Astrocyte of the spinal cord (primary cell): ENCODE results near the gene SPOCK1.
A peak's percentile ranks its signal among the peaks of the same experiment; 100 is the strongest.

Experiments used
- DNase-seq: peaks from one replicate; pipeline ENCODE4 v3.0.0; 2011; ENCODE audit warnings: low read depth, low spot score
- H3K4me3 ChIP-seq: 2 replicates; pipeline ENCODE4 v1.5.1; 2011; ENCODE audit warnings: low read depth, mild to moderate bottlenecking, low read length, moderate library complexity
- in situ Hi-C: cut with HindIII; loops from 2 replicates; pipeline ENCODE4 v1.10.0; 2017; ENCODE audit warnings: low sequenced_read_pairs
- TF ChIP-seq, protein P1 (sequence below): IDR thresholded peaks from 2 replicates; pipeline ENCODE4 v1.5.1; 2012; ENCODE audit warnings: low read depth, mild to moderate bottlenecking, low read length, inconsistent platforms

The SPOCK1 gene

GRCh38 chr5:137152616-137153015 is 346.5 kb downstream of the SPOCK1 start:
- TF ChIP-seq, protein P1, sequence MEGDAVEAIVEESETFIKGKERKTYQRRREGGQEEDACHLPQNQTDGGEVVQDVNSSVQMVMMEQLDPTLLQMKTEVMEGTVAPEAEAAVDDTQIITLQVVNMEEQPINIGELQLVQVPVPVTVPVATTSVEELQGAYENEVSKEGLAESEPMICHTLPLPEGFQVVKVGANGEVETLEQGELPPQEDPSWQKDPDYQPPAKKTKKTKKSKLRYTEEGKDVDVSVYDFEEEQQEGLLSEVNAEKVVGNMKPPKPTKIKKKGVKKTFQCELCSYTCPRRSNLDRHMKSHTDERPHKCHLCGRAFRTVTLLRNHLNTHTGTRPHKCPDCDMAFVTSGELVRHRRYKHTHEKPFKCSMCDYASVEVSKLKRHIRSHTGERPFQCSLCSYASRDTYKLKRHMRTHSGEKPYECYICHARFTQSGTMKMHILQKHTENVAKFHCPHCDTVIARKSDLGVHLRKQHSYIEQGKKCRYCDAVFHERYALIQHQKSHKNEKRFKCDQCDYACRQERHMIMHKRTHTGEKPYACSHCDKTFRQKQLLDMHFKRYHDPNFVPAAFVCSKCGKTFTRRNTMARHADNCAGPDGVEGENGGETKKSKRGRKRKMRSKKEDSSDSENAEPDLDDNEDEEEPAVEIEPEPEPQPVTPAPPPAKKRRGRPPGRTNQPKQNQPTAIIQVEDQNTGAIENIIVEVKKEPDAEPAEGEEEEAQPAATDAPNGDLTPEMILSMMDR = no peak
- H3K4me3 ChIP-seq = no peak overlapping the region
- in situ Hi-C loops = no loop called here
- DNase-seq = peak; percentile 40

DNA sequence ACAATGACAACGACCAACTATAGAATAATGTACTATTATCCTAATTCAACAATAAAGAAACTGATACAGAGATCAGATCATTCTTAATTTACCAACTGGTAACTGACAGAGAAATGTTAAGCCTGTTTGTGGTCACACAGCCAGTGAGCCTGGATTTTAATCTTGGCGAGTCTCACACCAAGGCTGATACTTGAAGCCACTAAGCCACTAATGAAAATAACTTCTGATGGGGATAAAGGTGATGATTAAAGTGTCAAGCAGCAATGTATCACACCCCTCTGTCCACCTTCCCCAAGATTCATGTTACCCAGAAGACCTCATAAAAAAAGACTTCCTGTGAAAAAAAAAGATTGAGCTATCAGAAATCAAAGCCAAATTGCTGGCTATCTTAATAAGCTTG is 350.5 kb downstream of the SPOCK1 start:
- DNase-seq = no peak
- in situ Hi-C loops = no loop called here
- TF ChIP-seq, protein P1 = no peak
- H3K4me3 ChIP-seq = no peak overlapping the region

- peak; percentile 22 for DNase-seq
- TF ChIP-seq, protein P1 = no peak
- in situ Hi-C loops = no loop called here
- H3K4me3 ChIP-seq = no peak overlapping the region
Observed at GRCh38 chr5:137148159-137148558, 351.0 kb downstream of the SPOCK1 start.

DNA sequence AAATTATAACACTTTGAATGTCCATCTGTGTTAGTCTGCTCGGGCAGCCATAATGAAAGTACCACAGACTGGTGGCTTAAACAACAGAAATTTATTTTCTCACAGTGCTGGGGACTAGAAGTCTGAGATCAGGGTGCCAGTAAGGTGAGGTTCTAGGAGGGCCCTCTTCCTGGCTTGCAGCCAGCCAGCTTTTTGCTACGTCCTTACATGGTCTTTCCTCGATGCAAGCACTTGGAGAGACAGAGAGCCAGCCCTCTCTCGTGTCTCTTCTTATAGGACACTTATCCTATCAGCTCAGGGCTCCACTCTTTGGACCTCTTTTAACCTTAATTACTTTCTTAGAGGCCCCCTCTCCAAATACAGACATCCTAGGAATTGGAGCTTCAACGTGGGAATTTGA is 351.8 kb downstream of the SPOCK1 start:
- TF ChIP-seq, protein P1 = no peak
- no peak for DNase-seq
- H3K4me3 ChIP-seq = no peak overlapping the region
- in situ Hi-C loops = no loop called here

DNA sequence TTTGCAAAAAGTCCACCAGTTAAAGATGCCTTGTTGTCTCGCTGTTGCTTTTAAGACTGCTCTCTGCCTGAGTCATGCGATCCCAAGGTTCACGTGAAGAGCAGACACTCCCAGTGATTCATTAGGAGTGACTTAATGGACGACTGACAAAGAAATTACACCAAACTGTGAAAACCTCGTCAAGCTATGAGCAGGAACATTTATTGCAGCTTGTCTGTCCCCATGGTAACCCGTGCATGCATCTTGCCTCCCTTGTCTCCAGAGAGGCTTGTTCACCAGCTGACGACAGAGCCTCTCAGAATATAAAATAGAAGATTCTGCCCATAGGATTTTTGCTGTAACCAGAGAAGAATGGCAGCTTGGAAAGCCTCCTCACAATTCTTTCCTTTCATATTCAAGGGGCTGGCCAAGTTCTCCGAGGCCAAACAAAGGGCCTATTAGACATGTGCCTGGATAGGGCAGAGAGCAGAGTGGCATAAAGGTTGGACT is 352.7 kb downstream of the SPOCK1 start:
- in situ Hi-C loops = no loop called here
- TF ChIP-seq, protein P1 = no peak

GRCh38 chr5:137145721-137146120 is 353.4 kb downstream of the SPOCK1 start:
- H3K4me3 ChIP-seq = no peak overlapping the region
- TF ChIP-seq, protein P1 = no peak
- in situ Hi-C loops = no loop called here
- no peak for DNase-seq

More for the DNA sequence above, 352.7 kb downstream of the SPOCK1 start:
- no peak overlapping the region for H3K4me3 ChIP-seq
- peak; percentile 95 for DNase-seq

DNA sequence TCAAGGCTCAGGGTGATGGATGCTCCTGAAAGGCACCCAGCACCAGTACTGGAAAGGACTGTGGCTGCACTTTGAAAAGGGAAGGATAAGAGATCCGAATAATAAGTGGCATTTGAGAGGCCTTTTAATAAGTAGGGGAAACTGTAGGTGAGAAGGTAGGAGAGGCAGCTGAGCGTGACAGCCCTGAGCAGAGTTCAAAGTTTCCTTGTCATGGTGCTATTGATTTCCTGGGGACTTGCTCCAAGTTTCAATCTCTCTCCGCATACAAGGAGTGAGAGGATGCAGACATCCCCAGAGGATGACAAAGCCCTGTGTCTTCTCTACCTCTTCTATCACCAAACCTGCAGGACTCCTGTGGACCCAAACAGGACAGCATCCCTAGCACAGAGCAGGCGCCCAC is 354.5 kb downstream of the SPOCK1 start:
- no peak for DNase-seq
- no peak overlapping the region for H3K4me3 ChIP-seq
- TF ChIP-seq, protein P1 = no peak
- in situ Hi-C loops = no loop called here
